Measurements from ENCODE around the gene VEGFA.

Gene VEGFA

GRCh38 chr6:43810965-43811732 lies 41.1 kb downstream of the VEGFA start:
- Histone ChIP-seq H3K79me2 (ENCODE audit: insufficient read depth, low read length) (no peaks in the 10 kb centered on the region), H3K9me2 (replicated peaks; ENCODE audit: low read depth, low read length) (no peaks in the 10 kb centered on the region), H3K36me3 (ENCODE audit: insufficient read depth, low read length) (no peaks in the 10 kb centered on the region), H2AFZ (ENCODE audit: low read length) (no peak overlapping the region), H3K4me1 (ENCODE audit: insufficient read depth, low read length, poor library complexity, severe bottlenecking) (peaks cover 20% of the 10 kb centered on the region), H3K4me3 (ENCODE audit: low read length, poor library complexity, severe bottlenecking) (no peak overlapping the region), H3K9ac (ENCODE audit: low read depth, low read length, poor library complexity, severe bottlenecking) (no peak overlapping the region), H3K9me3 (ENCODE audit: insufficient read depth, low read depth, low read length) (no peaks in the 10 kb centered on the region), H3F3A (ENCODE audit: low read depth) (no peaks in the 10 kb centered on the region), H3K27me3 (ENCODE audit: insufficient read depth, low read length, poor library complexity, severe bottlenecking) (no peaks in the 10 kb centered on the region), H3K4me2 (ENCODE audit: low read depth, low read length, poor library complexity, severe bottlenecking) (no peak overlapping the region), H4K20me1 (ENCODE audit: insufficient read depth, low read length, poor library complexity, severe bottlenecking) (no peaks in the 10 kb centered on the region)
- TF ChIP-seq EZH2phosphoT487 (IDR thresholded peaks at IDR 0.05; ENCODE audit: borderline replicate concordance) = no peak
- no peak for TF ChIP-seq CTCF (conservative IDR thresholded peaks at IDR 0.05; ENCODE audit: low read length)

- peaks cover 19% of the 10 kb centered on the region for H3K4me1 ChIP-seq (ENCODE audit: insufficient read depth, low read length, poor library complexity, severe bottlenecking)
Measured at GRCh38 chr6:43811733-43812099, 41.7 kb downstream of the VEGFA start.

GRCh38 chr6:43812850-43813578 lies 43.0 kb downstream of the VEGFA start:
- H4K20me1 ChIP-seq (ENCODE audit: insufficient read depth, low read length, poor library complexity, severe bottlenecking) = no peaks in the 10 kb centered on the region
- no peaks in the 10 kb centered on the region for H3K9me2 ChIP-seq (replicated peaks; ENCODE audit: low read depth, low read length)
- H3F3A ChIP-seq (ENCODE audit: low read depth) = no peaks in the 10 kb centered on the region
- H3K36me3 ChIP-seq (ENCODE audit: insufficient read depth, low read length) = no peaks in the 10 kb centered on the region
- no peak overlapping the region for H3K4me2 ChIP-seq (ENCODE audit: low read depth, low read length, poor library complexity, severe bottlenecking)
- peaks cover 14% of the 10 kb centered on the region for H3K4me1 ChIP-seq (ENCODE audit: insufficient read depth, low read length, poor library complexity, severe bottlenecking)
- TF ChIP-seq CTCF (conservative IDR thresholded peaks at IDR 0.05; ENCODE audit: low read length) = no peak
- TF ChIP-seq EZH2phosphoT487 (IDR thresholded peaks at IDR 0.05; ENCODE audit: borderline replicate concordance) = no peak
- H3K9me3 ChIP-seq (ENCODE audit: insufficient read depth, low read depth, low read length) = no peaks in the 10 kb centered on the region
- H3K79me2 ChIP-seq (ENCODE audit: insufficient read depth, low read length) = no peaks in the 10 kb centered on the region
- no peak overlapping the region for H3K4me3 ChIP-seq (ENCODE audit: low read length, poor library complexity, severe bottlenecking)
- H3K9ac ChIP-seq (ENCODE audit: low read depth, low read length, poor library complexity, severe bottlenecking) = no peak overlapping the region
- H3K27me3 ChIP-seq (ENCODE audit: insufficient read depth, low read length, poor library complexity, severe bottlenecking) = no peaks in the 10 kb centered on the region
- no peak overlapping the region for H2AFZ ChIP-seq (ENCODE audit: low read length)

More at GRCh38 chr6:43811733-43812099, 41.7 kb downstream of the VEGFA start:
- Histone ChIP-seq H3K9me2 (replicated peaks; ENCODE audit: low read depth, low read length) (no peaks in the 10 kb centered on the region), H3K36me3 (ENCODE audit: insufficient read depth, low read length) (no peaks in the 10 kb centered on the region), H3F3A (ENCODE audit: low read depth) (no peaks in the 10 kb centered on the region), H3K9ac (ENCODE audit: low read depth, low read length, poor library complexity, severe bottlenecking) (no peak overlapping the region), H3K9me3 (ENCODE audit: insufficient read depth, low read depth, low read length) (no peaks in the 10 kb centered on the region), H4K20me1 (ENCODE audit: insufficient read depth, low read length, poor library complexity, severe bottlenecking) (no peaks in the 10 kb centered on the region), H3K79me2 (ENCODE audit: insufficient read depth, low read length) (no peaks in the 10 kb centered on the region), H3K4me2 (ENCODE audit: low read depth, low read length, poor library complexity, severe bottlenecking) (no peak overlapping the region), H3K27me3 (ENCODE audit: insufficient read depth, low read length, poor library complexity, severe bottlenecking) (no peaks in the 10 kb centered on the region), H2AFZ (ENCODE audit: low read length) (no peak overlapping the region), H3K4me3 (ENCODE audit: low read length, poor library complexity, severe bottlenecking) (no peak overlapping the region)
- TF ChIP-seq EZH2phosphoT487 (IDR thresholded peaks at IDR 0.05; ENCODE audit: borderline replicate concordance) (no peak), CTCF (conservative IDR thresholded peaks at IDR 0.05; ENCODE audit: low read length) (no peak)

Measured in Loucy (cell line).